HL-60 (cell line): ENCODE data around the gene XRCC4.
A peak's percentile ranks its signal among the peaks of the same experiment; 100 is the strongest.

Experiments
- DNase-seq, 2 experiments: peaks; one replicate each; pipeline ENCODE4 v3.0.0-alpha.2; 2010 to 2020; ENCODE audit warnings: low read depth in 1 of 2, low spot score in 1 of 2
- H3K27ac ChIP-seq: fragments of 250-450 bp; sonication (Bioruptor Pico); replicated peaks from 2 replicates; pipeline ENCODE4 v1.5.1; 2020; ENCODE audit warnings: mild to moderate bottlenecking, moderate library complexity
- H3K27me3 ChIP-seq: fragments of 250-450 bp; sonication (Bioruptor Pico); 2 replicates; pipeline ENCODE4 v1.5.1; 2021; ENCODE audit warnings: mild to moderate bottlenecking, moderate library complexity; ENCODE audit not compliant: insufficient read depth, poor library complexity, severe bottlenecking
- H3K4me3 ChIP-seq: replicated peaks from 2 replicates; pipeline ENCODE4 v1.5.1; 2011; ENCODE audit warnings: mild to moderate bottlenecking, control low read depth, low read length; ENCODE audit not compliant: insufficient read depth
- GABPA ChIP-seq: IDR thresholded peaks from 2 replicates; pipeline ENCODE4 v1.6.1; 2012; ENCODE audit warnings: low read depth
- POLR2AphosphoS5 ChIP-seq: IDR thresholded peaks from 2 replicates; pipeline ENCODE4 v1.6.1; 2012; ENCODE audit warnings: low read depth
- SPI1 ChIP-seq: IDR thresholded peaks from 2 replicates; pipeline ENCODE4 v1.6.1; 2012; ENCODE audit warnings: low read depth, mild to moderate bottlenecking, borderline replicate concordance
- TF ChIP-seq, protein P1 (sequence below): IDR thresholded peaks from 2 replicates; pipeline ENCODE4 v1.6.1; 2012; ENCODE audit warnings: low read depth; ENCODE audit not compliant: insufficient replicate concordance
- TF ChIP-seq, protein P2 (sequence below): IDR thresholded peaks from one replicate; pipeline ENCODE4 v1.5.1; 2011; ENCODE audit warnings: low read length, control low read depth, inconsistent platforms; ENCODE audit not compliant: insufficient read depth

The XRCC4 gene

DNA sequence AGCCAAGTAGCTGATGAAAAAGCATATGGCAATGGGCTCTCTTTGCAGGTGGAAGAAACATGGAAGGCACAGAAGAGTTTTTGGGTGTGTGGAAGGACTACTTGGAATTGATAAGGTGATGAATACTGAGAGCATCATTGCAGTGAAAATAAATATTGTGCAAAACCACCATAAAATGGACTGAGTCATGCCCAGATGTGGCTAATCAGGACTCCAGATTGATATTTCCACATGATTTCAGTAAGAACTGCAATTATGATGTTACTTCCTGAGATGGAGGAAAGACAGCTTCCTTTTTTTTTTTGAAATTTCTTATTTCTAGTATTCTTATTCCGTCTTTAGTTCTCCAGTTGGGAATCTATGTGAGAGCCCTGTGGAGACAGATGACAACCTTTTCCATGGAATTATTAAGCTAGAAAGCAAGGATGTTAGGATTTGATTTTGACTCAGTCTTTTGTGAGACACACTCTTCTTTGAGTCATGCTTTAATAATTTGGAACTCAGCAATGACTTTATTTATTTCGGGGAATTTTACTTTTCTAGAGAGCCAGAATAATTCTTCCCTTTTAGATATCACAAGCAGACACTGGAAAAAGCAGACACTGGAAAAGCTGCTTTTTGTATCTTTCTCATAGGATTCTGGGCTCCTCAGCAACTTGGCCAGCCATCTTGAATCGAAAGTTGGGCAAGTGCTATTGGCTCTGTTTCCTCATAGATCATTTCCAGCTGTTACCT lies 300.0 kb downstream of the XRCC4 start:
- no peak overlapping the region for H3K4me3 ChIP-seq
- H3K27me3 ChIP-seq, result no peaks in the 10 kb centered on the region
- H3K27ac ChIP-seq, result no peak overlapping the region
- peak; percentile 10 to 45 for DNase-seq
- TF ChIP-seq POLR2AphosphoS5, result no peak
- TF ChIP-seq, protein P1, sequence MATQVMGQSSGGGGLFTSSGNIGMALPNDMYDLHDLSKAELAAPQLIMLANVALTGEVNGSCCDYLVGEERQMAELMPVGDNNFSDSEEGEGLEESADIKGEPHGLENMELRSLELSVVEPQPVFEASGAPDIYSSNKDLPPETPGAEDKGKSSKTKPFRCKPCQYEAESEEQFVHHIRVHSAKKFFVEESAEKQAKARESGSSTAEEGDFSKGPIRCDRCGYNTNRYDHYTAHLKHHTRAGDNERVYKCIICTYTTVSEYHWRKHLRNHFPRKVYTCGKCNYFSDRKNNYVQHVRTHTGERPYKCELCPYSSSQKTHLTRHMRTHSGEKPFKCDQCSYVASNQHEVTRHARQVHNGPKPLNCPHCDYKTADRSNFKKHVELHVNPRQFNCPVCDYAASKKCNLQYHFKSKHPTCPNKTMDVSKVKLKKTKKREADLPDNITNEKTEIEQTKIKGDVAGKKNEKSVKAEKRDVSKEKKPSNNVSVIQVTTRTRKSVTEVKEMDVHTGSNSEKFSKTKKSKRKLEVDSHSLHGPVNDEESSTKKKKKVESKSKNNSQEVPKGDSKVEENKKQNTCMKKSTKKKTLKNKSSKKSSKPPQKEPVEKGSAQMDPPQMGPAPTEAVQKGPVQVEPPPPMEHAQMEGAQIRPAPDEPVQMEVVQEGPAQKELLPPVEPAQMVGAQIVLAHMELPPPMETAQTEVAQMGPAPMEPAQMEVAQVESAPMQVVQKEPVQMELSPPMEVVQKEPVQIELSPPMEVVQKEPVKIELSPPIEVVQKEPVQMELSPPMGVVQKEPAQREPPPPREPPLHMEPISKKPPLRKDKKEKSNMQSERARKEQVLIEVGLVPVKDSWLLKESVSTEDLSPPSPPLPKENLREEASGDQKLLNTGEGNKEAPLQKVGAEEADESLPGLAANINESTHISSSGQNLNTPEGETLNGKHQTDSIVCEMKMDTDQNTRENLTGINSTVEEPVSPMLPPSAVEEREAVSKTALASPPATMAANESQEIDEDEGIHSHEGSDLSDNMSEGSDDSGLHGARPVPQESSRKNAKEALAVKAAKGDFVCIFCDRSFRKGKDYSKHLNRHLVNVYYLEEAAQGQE, result no peak
- TF ChIP-seq, protein P2, sequence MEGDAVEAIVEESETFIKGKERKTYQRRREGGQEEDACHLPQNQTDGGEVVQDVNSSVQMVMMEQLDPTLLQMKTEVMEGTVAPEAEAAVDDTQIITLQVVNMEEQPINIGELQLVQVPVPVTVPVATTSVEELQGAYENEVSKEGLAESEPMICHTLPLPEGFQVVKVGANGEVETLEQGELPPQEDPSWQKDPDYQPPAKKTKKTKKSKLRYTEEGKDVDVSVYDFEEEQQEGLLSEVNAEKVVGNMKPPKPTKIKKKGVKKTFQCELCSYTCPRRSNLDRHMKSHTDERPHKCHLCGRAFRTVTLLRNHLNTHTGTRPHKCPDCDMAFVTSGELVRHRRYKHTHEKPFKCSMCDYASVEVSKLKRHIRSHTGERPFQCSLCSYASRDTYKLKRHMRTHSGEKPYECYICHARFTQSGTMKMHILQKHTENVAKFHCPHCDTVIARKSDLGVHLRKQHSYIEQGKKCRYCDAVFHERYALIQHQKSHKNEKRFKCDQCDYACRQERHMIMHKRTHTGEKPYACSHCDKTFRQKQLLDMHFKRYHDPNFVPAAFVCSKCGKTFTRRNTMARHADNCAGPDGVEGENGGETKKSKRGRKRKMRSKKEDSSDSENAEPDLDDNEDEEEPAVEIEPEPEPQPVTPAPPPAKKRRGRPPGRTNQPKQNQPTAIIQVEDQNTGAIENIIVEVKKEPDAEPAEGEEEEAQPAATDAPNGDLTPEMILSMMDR, result no peak

DNA sequence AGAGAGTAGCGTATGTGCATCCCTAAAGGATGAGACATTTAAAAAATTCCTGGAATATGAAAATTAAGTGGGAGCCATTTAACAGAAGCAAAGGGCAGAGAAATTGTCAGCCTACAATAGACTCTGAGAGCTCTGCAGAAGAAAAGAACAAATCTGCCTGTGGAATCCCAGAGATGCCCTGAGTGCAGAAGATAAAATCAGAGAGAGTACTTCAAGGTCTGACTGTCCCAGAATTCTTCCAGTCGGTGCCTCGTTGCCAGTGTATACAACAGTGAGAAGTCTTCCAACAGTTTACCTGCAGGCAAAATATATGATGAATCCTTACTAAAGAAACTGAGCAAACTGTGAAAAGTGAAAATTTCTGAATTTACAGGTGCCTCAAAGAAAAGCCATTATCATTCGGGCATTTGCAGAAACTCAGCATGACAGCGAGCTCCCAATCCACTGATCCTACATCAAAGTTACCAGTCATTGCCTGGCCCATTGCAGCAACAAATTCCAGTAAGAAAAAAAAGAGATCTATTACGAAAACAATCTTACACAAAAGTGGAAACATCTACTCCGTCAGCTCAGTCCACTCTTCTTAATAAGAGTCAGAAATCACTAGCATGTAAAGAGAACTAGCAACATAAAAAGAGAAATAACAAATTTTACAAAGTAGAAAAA lies 301.4 kb downstream of the XRCC4 start:
- Histone ChIP-seq H3K27me3 (no peaks in the 10 kb centered on the region), H3K27ac (no peak overlapping the region), H3K4me3 (no peak overlapping the region)
- TF ChIP-seq, protein P1, result no peak
- TF ChIP-seq, protein P2, result no peak
- no peak for TF ChIP-seq SPI1
- DNase-seq, result no peak

GRCh38 chr5:83385812-83386211 lies 308.5 kb downstream of the XRCC4 start:
- no peak overlapping the region for H3K4me3 ChIP-seq
- no peak for DNase-seq
- no peaks in the 10 kb centered on the region for H3K27me3 ChIP-seq
- H3K27ac ChIP-seq, result no peak overlapping the region
- TF ChIP-seq POLR2AphosphoS5, result no peak
- TF ChIP-seq, protein P2, result no peak
- no peak for TF ChIP-seq SPI1

- H3K27me3 ChIP-seq, result no peaks in the 10 kb centered on the region
- no peak overlapping the region for H3K27ac ChIP-seq
- no peak overlapping the region for H3K4me3 ChIP-seq
- DNase-seq, result no peak
- TF ChIP-seq GABPA, result no peak
- no peak for TF ChIP-seq POLR2AphosphoS5
- TF ChIP-seq, protein P1, result no peak
- TF ChIP-seq, protein P2, result no peak
- TF ChIP-seq SPI1, result no peak
Observed at GRCh38 chr5:83387041-83387440, 309.7 kb downstream of the XRCC4 start.
